ENCODE data around the gene PPT1. TPM values are rescaled to one million over a fixed set of nuclear protein-coding genes. Genes with fewer than 3 reads are reported as not detected.

The PPT1 gene
- total and polyA plus RNA-seq, 2 donors (not counting 3 experiments of a cell fraction or from before 2014, with no cell fraction given): 58.0 to 131 TPM

DNA sequence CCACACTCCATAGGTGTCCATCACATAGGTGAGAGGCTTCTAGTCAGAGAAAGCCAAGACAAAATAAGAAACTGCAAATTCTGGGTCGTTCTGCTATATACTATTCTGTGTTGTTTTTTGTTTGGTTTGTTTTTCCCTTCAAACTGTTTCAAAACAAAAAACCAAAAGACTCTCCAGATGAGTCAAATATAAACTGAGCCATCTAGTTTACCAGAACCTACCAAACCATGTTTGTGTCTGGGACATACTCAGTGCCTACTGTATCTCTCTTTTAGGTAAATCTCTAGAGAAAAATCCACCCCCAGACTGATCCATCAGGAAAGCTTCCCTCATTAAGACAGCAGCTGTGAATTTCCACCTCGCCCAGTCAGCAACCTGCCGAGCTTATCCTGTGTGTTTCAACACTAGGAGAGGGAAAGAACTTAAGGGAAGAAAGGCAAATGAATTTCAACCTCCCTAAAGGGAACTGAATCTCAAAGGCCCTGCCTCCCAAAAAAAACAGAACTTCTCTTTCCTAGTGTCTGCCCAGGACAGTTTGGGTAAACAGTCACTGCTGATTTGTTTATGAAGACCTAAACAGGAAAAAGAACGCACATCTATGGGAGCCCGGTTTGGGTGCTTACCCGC lies 17.2 kb downstream of the PPT1 start:
- H4K20me1 ChIP-seq (replicated peaks; ENCODE audit: control insufficient read depth, extremely low read depth, insufficient read depth, low read length): no peaks in the 10 kb centered on the region
- no peak overlapping the region for H3K4me3 ChIP-seq (replicated peaks in 1 of 3; ENCODE audit: insufficient read depth in 1 of 3, low read depth in 1 of 3, low read length in 3 of 3)
- no peak overlapping the region for H3K27ac ChIP-seq (ENCODE audit: insufficient read depth, low read depth, low read length)
- TF ChIP-seq POLR2AphosphoS5 (IDR thresholded peaks at IDR 0.05; ENCODE audit: insufficient read depth, low read depth, low read length): no peak
- TF ChIP-seq, protein P1, sequence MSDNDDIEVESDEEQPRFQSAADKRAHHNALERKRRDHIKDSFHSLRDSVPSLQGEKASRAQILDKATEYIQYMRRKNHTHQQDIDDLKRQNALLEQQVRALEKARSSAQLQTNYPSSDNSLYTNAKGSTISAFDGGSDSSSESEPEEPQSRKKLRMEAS (IDR thresholded peaks at IDR 0.05; ENCODE audit: insufficient read depth, insufficient read length): no peak
- TF ChIP-seq FOS (IDR thresholded peaks at IDR 0.05; ENCODE audit: borderline replicate concordance, insufficient read depth, low read length): no peak
- TF ChIP-seq, protein P2, sequence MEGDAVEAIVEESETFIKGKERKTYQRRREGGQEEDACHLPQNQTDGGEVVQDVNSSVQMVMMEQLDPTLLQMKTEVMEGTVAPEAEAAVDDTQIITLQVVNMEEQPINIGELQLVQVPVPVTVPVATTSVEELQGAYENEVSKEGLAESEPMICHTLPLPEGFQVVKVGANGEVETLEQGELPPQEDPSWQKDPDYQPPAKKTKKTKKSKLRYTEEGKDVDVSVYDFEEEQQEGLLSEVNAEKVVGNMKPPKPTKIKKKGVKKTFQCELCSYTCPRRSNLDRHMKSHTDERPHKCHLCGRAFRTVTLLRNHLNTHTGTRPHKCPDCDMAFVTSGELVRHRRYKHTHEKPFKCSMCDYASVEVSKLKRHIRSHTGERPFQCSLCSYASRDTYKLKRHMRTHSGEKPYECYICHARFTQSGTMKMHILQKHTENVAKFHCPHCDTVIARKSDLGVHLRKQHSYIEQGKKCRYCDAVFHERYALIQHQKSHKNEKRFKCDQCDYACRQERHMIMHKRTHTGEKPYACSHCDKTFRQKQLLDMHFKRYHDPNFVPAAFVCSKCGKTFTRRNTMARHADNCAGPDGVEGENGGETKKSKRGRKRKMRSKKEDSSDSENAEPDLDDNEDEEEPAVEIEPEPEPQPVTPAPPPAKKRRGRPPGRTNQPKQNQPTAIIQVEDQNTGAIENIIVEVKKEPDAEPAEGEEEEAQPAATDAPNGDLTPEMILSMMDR (IDR thresholded peaks at IDR 0.05; ENCODE audit: extremely low read depth in 1 of 2, insufficient read depth in 1 of 2, low read depth in 1 of 2, low read length in 2 of 2): no peak
- no peak for TF ChIP-seq EZH2 (IDR thresholded peaks at IDR 0.05; ENCODE audit: borderline replicate concordance, low read depth, low read length, severe bottlenecking)
- no peak for TF ChIP-seq MYC (IDR thresholded peaks at IDR 0.05; ENCODE audit: low read depth, low read length)
- TF ChIP-seq GATA2 (IDR thresholded peaks at IDR 0.05; ENCODE audit: insufficient read depth, insufficient read length, low read depth, low read length): no peak
- TF ChIP-seq POLR2A (IDR thresholded peaks at IDR 0.05; ENCODE audit: low read depth, low read length): no peak
- no peak for TF ChIP-seq JUN (IDR thresholded peaks at IDR 0.05; ENCODE audit: borderline replicate concordance, insufficient read depth, insufficient read length, low read depth)
- H2AFZ ChIP-seq (ENCODE audit: low read depth, low read length): no peak overlapping the region
- no peaks in the 10 kb centered on the region for H3K27me3 ChIP-seq (ENCODE audit: control insufficient read depth in 2 of 2, insufficient read depth in 2 of 2, low read length in 2 of 2)
- POLR2A ChIA-PET: no interaction called here
- H3K9me3 ChIP-seq (replicated peaks; ENCODE audit: control insufficient read depth, insufficient read depth, low read length): no peaks in the 10 kb centered on the region
- no peaks in the 10 kb centered on the region for H3K9me1 ChIP-seq (replicated peaks; ENCODE audit: control insufficient read depth, extremely low read depth, insufficient read depth, low read length)
- peaks cover 5 to 7% of the 10 kb centered on the region in 2 experiments for H3K36me3 ChIP-seq (ENCODE audit: control insufficient read depth in 2 of 2, extremely low read depth in 1 of 2, insufficient read depth in 2 of 2, low read length in 2 of 2)
- no peak overlapping the region for H3K9ac ChIP-seq (replicated peaks; ENCODE audit: extremely low read depth, insufficient read depth, low read length)
- CTCF ChIA-PET: interaction anchor here (11.6 kb wide), 1 partner anchor 257 kb away, joined by 148 read pairs; no protein-coding TSS in a partner anchor
- H3K4me1 ChIP-seq (ENCODE audit: control insufficient read depth, extremely low read depth, insufficient read depth, low read length): no peaks in the 10 kb centered on the region
- no peak overlapping the region for H3K4me2 ChIP-seq (ENCODE audit: insufficient read depth, low read length)
- dilution Hi-C loops (cut with MboI; ENCODE audit: extremely low pct_ligation_motif_present, low sequenced_read_pairs): no loop called here
- no peaks in the 10 kb centered on the region for H3K79me2 ChIP-seq (ENCODE audit: control insufficient read depth, insufficient read depth, low read length)
- no TSS peak for BruUV-seq (replicated peaks)
- intact Hi-C loops (cut with micrococcal nuclease): no loop called here
- FAIRE-seq (no peak), DNase-seq (ENCODE audit: low read depth, low spot score) (no peak)

All from endothelial cell of umbilical vein (primary cell).